HG02763 (cell line): ENCODE measurements around the gene CD99L2.

Experiments used
- ATAC-seq: cut with Tn5 transposase; IDR thresholded peaks from one replicate; pipeline ENCODE4 v1.9.1; 2021; ENCODE audit warnings: mild to moderate bottlenecking, moderate library complexity; ENCODE audit not compliant: unreplicated experiment

Gene CD99L2

GRCh38 chrX:150806827-150807226 lies 91.6 kb downstream of the CD99L2 start:
- ATAC-seq, result no peak

DNA sequence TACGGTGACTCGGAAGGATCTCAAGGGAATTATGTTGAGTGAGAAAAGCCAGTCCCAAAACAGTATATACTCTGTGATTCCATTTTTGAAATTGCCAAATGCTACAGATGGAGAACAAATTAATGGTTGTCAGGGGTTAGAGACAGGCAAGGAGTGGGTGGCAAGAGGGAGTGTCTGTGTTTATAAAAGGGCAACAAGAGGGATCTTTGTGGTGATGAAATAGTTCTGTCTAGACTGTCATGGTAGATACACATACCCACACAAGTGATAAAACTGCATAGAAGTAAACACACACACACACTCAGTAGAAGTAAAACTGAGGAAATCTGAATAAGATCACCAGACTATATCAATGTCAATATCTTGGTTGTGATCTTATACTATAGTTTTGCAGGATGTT lies 92.7 kb downstream of the CD99L2 start:
- no peak for ATAC-seq

DNA sequence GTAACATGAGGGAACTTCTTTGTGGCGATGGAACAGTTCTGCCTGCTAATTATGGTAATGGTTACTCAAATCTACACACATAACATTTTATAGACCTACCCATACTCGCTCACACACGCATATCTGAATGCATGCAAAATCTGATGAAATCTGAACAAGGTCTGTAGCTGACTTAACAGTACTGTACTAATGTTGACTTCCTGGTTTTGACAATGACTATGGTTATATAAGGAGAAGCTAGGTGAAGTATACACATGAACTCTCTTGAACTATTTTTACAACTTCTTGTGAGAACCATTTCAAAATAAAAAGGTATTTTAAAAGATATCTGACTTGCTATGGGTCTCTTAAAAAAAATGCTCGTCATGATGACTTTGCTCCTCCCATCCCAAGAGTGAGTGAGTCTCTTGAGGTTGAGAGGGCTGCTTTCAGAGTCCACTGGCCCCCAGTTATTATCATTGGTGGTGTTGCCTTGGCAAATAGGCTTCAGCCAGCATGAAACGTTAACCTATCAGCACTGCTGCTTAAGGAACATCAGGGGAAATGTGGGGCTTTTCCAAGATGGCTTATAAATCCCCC lies 105.4 kb downstream of the CD99L2 start:
- ATAC-seq, result no peak

GRCh38 chrX:150790021-150790420 lies 108.4 kb downstream of the CD99L2 start:
- no peak for ATAC-seq

GRCh38 chrX:150781677-150782076 lies 116.8 kb downstream of the CD99L2 start:
- ATAC-seq, result no peak

DNA sequence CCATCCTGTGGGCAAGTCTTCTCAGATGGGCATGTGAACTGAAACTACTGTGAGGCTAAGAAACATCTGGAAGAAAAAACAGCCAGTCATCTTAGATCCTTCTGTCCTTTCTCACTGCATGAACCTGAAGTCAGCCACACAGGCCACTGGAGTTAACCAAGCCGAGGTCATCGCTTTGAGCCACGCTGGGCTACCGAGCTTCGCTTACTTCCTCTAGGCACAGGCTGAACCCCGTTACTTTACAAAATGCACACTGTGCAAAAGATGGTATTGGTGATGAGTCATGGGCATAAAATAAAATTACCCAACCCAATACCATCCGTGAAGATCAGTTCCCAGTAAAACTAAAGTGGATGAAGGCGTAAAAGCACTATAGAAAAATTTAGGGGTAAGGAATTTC lies 119.1 kb downstream of the CD99L2 start:
- no peak for ATAC-seq

DNA sequence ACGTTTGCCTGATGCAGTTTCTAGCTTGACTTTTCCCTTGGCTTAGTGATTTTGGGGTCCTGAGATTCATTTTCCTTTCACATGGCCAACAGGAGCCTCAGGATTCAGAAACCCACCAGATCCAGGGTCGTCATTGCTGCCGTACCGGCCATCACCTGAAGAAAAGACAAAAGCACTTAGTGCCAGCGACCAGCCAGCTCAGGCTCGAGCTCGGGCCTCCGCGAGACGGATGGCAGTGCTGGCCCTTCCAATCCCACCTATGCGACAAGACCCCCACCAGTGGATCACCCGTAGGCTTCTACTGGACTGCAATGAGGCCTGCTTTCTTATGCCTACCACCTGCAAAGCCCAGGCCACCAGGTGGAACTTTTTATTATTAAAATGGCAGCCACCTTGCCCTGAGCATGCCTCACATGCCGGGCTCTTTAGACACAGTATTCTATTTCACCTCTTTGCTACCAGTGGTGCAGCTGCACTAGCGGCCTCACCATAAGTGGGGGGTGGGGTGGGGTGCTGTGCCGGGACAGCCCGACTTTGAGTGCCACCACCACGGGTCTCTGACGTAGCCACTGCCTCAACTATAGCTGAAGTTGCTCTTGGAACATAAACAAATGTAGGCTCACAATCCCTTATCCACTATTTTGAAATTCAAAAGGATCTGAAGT lies 121.0 kb downstream of the CD99L2 start:
- no peak for ATAC-seq

DNA sequence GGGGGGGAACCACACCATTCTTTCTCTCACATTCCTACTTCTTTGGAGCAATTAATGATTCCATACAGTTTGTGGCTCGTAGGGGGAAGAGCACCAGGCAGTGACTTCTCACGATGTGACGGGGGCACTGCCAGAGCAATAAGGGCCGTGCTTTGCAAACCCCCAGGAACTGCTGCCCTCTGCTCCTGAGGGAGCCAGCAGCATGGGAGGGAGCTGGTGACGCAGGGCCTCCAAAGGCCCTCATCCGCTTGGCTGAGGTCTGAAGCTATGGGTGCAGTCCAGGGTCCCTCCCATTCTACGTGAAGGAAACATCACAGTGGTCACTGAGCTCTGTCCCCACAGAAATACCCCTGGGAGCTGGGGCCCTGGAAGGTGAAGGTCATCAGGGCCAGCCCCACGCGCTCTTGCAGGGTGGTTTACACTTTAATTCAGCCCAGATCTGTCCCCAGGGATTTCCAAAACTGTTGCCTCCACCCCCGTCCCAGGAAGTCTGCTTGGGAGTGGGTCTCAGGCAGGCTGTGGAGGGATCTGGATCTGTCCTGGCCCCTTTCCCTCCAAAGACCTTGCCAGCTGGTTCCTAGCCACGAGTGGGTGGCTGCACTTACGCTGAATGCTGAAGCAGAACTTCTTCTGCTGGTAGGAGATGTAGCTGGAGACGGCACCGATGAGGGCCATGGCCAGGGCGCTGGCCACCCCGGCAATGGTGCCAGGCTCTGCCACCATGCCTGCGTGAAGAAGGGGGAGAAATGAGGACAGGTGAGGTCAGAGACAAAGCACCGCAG lies 122.7 kb downstream of the CD99L2 start:
- no peak for ATAC-seq

DNA sequence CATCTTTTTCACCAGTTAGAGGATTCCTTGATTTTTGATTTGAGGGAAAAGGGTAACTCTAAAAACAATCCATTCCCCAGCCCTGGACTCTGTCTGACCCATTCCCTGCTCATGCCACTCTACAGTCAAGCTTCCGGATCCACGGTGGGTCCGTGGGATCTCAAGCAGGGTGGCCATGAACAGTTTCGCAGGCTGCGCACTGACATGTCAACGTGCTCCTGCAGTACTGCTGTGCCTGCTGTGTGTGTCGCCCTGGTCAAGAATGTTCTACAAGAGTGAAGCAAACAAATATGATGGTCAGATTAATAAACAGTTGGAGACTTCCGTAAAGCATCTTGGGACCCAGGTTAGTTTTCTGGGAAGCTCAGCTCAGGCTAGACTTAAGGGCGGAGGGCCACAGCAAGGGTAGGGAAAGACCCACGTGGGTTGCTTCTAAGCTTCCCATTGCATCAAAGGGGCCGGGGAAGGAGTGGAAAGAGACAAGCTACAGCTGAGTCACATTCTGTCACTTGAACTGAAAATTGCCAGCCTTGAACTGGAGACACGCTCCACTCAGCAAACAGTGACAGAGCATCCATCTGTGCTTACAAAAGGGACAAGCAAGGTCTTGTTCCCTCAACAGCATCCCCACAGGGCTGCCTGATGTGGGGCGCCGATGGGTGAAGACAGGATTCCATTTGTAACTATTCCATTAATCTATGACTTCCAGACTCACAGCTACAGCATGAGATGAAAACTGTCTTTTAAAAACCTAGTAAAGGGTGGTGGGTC lies 123.5 kb downstream of the CD99L2 start:
- ATAC-seq, result no peak

- no peak for ATAC-seq
These were observed 124.8 kb downstream of the CD99L2 start for GRCh38 chrX:150773634-150774033.

DNA sequence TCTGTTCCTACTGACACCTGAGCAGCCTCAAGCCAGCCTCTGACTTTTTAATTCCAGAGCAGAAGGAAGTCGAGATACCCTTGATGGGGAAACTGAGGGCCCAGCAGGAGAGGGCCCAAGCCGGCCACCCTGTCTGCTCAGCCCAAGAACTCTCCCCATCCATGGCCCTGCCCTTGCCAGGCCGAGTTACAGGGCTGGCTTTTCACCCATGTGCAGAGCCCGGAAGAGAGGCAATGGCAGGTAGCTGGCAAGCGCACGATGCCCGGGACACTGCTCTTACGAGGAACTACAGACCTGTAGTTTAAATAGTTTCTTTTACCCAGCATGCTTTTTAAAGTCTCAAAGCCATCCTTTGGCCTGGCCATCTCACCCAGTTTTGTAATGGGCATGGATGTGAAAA lies 125.4 kb downstream of the CD99L2 start:
- no peak for ATAC-seq

DNA sequence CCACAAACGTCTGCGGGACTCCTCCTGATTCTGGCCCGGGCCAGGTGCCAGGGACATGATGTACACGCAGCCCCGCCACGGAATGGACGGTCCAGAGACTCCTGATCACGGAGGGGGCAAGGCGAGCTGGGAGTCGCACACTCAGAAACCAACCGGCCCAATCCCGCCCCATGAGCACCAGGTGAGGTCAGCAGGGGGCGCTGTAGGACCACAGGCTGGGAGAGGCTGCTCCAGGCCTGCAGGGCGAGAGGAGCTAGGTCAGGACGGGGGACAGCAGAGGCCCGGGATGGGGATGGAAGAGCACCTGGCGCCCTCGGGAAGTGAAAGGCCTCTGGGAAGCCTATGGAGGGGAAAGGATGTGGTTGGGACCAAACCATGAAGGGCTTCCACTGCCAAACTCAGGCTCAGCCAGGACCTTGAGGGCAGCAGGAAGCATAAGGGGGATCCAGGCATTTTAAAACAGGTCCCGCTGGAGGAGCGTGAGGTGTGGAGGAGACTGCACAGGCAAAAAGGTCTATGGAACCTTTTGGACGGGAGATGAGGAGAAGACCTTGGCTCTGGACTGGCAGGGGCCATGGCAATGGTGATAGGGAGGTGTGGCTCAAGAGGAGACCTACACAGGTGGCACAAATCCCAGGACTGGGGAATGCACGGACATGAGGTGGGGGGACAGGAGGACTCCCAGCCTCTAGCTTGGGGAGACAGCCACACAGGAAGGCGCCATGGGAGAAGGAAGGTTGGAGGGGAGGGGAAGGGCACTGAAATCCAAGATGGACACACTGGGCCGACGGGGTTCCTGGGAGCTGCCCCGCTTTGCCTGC lies 126.1 kb downstream of the CD99L2 start:
- ATAC-seq, result peak; percentile 82

DNA sequence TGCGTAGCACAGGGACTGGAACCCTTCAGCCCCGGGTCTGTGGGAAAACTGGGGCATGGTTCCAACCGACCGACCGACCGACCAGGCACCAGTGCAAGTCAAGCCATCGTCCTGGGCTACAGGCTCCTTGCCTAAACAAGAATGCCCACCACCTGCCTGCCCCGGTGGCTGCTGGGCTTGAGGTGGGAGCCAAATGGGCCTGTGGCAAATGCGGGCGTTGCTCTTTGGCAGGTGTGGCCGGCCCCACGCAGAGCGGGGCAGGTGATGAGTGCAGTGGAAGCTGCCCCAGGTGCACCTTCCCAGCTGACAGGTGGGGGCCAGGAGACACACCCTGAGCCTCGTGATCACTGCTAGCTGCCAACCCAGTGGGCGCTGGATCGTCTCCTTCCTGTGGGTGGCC lies 127.4 kb downstream of the CD99L2 start:
- no peak for ATAC-seq

GRCh38 chrX:150770623-150771022 lies 127.8 kb downstream of the CD99L2 start:
- no peak for ATAC-seq

DNA sequence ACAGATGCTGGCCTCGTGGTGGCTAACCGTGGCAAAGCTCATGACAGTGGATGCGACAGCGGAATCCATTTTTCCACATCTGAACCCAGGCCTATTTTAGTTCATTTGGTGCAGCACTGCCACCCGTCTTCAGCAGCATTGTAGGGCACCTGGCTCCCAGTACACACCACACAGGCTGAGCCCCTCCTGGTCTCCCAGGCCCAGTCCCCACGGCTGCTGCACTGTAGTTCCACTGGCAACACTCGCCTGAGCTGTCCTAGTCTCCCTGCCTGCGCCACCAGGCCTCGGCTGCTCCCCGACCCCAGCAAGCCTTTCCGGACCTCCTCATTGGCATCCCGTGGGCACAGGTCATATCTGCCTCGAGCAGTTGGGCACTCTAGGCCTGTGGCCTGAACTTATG lies 129.1 kb downstream of the CD99L2 start:
- ATAC-seq, result no peak

GRCh38 chrX:150768580-150769190 lies 129.8 kb downstream of the CD99L2 start:
- no peak for ATAC-seq

DNA sequence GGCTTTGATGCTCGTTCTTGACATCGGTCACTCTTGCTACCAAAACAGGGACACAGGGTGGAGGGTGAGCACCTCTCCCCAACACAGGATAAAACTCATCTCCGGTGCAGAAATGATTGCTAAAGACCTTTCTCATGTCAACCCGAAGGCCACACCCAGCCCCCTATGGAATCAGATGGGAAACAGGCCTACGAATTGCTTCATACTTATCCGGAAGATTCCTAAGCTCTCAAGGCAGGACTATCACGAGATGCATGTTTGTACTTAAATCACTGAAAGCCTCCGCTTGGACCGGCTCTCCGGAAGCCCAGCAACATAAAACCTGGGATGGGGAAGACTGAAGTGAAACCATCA lies 130.4 kb downstream of the CD99L2 start:
- ATAC-seq, result no peak

DNA sequence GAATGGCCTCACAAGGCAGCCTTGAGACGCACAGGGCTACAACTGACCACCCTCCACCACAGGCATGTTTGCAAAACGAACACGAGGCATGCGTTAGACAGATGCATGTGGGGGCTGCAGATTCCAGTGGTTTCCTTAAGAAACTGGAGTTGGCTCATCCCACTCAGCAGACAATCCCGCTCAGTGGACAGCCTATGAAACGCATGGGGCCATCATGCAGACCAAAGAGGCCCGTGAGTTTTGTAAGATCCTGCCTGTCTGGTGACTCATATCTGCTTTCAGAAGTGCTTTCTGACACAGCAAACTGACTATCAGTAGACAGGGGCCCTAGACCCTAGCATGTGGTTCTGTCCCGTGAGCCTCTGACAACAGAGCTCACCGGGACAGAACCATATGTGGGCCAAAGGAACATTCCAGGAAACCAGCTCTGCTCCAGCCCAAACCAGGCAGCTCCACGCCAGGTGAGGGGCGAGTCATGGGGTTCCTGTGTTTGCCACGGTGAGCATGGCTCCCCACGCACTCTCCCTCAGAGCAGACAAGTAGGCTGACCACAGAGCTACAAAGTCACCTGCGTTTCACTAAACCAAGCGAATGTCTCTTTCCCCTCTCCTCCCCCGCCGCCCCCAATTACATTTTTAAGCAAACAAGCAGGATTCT lies 130.9 kb downstream of the CD99L2 start:
- no peak for ATAC-seq

GRCh38 chrX:150767045-150767395 lies 131.4 kb downstream of the CD99L2 start:
- no peak for ATAC-seq
